ENCODE measurements around the gene MCHR2. TPM values are rescaled to one million over a fixed set of nuclear protein-coding genes. Genes with fewer than 3 reads are reported as not detected.

The MCHR2 gene
- total and polyA plus RNA-seq, 2 donors (not counting 3 experiments of a cell fraction or from before 2014, with no cell fraction given) = not detected

DNA sequence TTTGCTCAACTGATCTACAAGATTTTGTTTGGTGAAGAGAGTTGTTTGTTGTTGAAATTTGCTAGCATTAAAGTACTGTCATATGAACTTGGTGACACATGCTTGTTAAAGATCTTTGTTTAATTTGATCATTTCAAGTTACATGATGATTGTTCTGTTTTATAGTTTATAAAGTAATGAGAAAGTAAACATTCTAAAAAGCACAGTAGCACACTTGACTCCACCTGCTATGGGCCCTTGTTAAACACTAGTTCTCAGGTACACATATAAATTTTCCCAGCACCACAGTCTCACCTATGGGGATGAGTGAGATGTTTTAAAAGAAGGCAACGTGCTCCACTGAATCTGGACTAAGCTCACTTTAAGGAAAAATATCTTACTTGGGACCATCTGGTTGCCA is 14.1 kb downstream of the MCHR2 start:
- POLR2A ChIA-PET = no interaction called here
- no peak for TF ChIP-seq MYC (IDR thresholded peaks at IDR 0.05; ENCODE audit: low read depth, low read length)
- TF ChIP-seq JUN (IDR thresholded peaks at IDR 0.05; ENCODE audit: borderline replicate concordance, insufficient read depth, insufficient read length, low read depth) = no peak
- TF ChIP-seq POLR2A (IDR thresholded peaks at IDR 0.05; ENCODE audit: low read depth, low read length) = no peak
- TF ChIP-seq FOS (IDR thresholded peaks at IDR 0.05; ENCODE audit: borderline replicate concordance, insufficient read depth, low read length) = no peak
- intact Hi-C loops (cut with micrococcal nuclease) = no loop called here

GRCh38 chr6:99967052-99967451 is 27.0 kb downstream of the MCHR2 start:
- Histone ChIP-seq H3K79me2 (ENCODE audit: control insufficient read depth, insufficient read depth, low read length) (no peaks in the 10 kb centered on the region), H4K20me1 (replicated peaks; ENCODE audit: control insufficient read depth, extremely low read depth, insufficient read depth, low read length) (no peaks in the 10 kb centered on the region), H3K4me3 (replicated peaks in 1 of 3; ENCODE audit: insufficient read depth in 1 of 3, low read depth in 1 of 3, low read length in 3 of 3) (no peak overlapping the region), H3K27ac (ENCODE audit: insufficient read depth, low read depth, low read length) (no peak overlapping the region), H3K9me1 (replicated peaks; ENCODE audit: control insufficient read depth, extremely low read depth, insufficient read depth, low read length) (no peaks in the 10 kb centered on the region), H2AFZ (ENCODE audit: low read depth, low read length) (no peak overlapping the region), H3K9me3 (replicated peaks; ENCODE audit: control insufficient read depth, insufficient read depth, low read length) (no peaks in the 10 kb centered on the region), H3K9ac (replicated peaks; ENCODE audit: extremely low read depth, insufficient read depth, low read length) (no peak overlapping the region), H3K4me2 (ENCODE audit: insufficient read depth, low read length) (no peak overlapping the region), H3K36me3 (ENCODE audit: control insufficient read depth in 2 of 2, extremely low read depth in 1 of 2, insufficient read depth in 2 of 2, low read length in 2 of 2) (no peaks in the 10 kb centered on the region), H3K27me3 (ENCODE audit: control insufficient read depth in 2 of 2, insufficient read depth in 2 of 2, low read length in 2 of 2) (no peaks in the 10 kb centered on the region), H3K4me1 (ENCODE audit: control insufficient read depth, extremely low read depth, insufficient read depth, low read length) (no peaks in the 10 kb centered on the region)
- ChIA-PET POLR2A (no interaction called here), CTCF (no interaction called here)
- no peak for DNase-seq (ENCODE audit: low read depth, low spot score)
- dilution Hi-C loops (cut with MboI; ENCODE audit: extremely low pct_ligation_motif_present, low sequenced_read_pairs) (no loop called here), intact Hi-C loops (cut with micrococcal nuclease) (no loop called here)
- TF ChIP-seq POLR2A (IDR thresholded peaks at IDR 0.05; ENCODE audit: low read depth, low read length) (no peak), POLR2AphosphoS5 (IDR thresholded peaks at IDR 0.05; ENCODE audit: insufficient read depth, low read depth, low read length) (no peak), MAX (IDR thresholded peaks at IDR 0.05; ENCODE audit: insufficient read depth, insufficient read length) (no peak), FOS (IDR thresholded peaks at IDR 0.05; ENCODE audit: borderline replicate concordance, insufficient read depth, low read length) (no peak), GATA2 (IDR thresholded peaks at IDR 0.05; ENCODE audit: insufficient read depth, insufficient read length, low read depth, low read length) (no peak), EZH2 (IDR thresholded peaks at IDR 0.05; ENCODE audit: borderline replicate concordance, low read depth, low read length, severe bottlenecking) (no peak), JUN (IDR thresholded peaks at IDR 0.05; ENCODE audit: borderline replicate concordance, insufficient read depth, insufficient read length, low read depth) (no peak), MYC (IDR thresholded peaks at IDR 0.05; ENCODE audit: low read depth, low read length) (no peak)
- TF ChIP-seq, protein P1, sequence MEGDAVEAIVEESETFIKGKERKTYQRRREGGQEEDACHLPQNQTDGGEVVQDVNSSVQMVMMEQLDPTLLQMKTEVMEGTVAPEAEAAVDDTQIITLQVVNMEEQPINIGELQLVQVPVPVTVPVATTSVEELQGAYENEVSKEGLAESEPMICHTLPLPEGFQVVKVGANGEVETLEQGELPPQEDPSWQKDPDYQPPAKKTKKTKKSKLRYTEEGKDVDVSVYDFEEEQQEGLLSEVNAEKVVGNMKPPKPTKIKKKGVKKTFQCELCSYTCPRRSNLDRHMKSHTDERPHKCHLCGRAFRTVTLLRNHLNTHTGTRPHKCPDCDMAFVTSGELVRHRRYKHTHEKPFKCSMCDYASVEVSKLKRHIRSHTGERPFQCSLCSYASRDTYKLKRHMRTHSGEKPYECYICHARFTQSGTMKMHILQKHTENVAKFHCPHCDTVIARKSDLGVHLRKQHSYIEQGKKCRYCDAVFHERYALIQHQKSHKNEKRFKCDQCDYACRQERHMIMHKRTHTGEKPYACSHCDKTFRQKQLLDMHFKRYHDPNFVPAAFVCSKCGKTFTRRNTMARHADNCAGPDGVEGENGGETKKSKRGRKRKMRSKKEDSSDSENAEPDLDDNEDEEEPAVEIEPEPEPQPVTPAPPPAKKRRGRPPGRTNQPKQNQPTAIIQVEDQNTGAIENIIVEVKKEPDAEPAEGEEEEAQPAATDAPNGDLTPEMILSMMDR (IDR thresholded peaks at IDR 0.05; ENCODE audit: extremely low read depth in 1 of 2, insufficient read depth in 1 of 2, low read depth in 1 of 2, low read length in 2 of 2) = no peak
- BruUV-seq (replicated peaks) = no TSS peak
- no peak for FAIRE-seq

More for the DNA sequence above, 14.1 kb downstream of the MCHR2 start:
- no TSS peak for BruUV-seq (replicated peaks)
- Histone ChIP-seq H3K9me3 (replicated peaks; ENCODE audit: control insufficient read depth, insufficient read depth, low read length) (no peaks in the 10 kb centered on the region), H3K79me2 (ENCODE audit: control insufficient read depth, insufficient read depth, low read length) (no peaks in the 10 kb centered on the region), H3K9me1 (replicated peaks; ENCODE audit: control insufficient read depth, extremely low read depth, insufficient read depth, low read length) (no peaks in the 10 kb centered on the region), H3K36me3 (ENCODE audit: control insufficient read depth in 2 of 2, extremely low read depth in 1 of 2, insufficient read depth in 2 of 2, low read length in 2 of 2) (no peaks in the 10 kb centered on the region), H2AFZ (ENCODE audit: low read depth, low read length) (no peak overlapping the region), H3K4me2 (ENCODE audit: insufficient read depth, low read length) (no peak overlapping the region), H3K27me3 (ENCODE audit: control insufficient read depth in 2 of 2, insufficient read depth in 2 of 2, low read length in 2 of 2) (no peaks in the 10 kb centered on the region), H3K27ac (ENCODE audit: insufficient read depth, low read depth, low read length) (no peak overlapping the region), H3K4me1 (ENCODE audit: control insufficient read depth, extremely low read depth, insufficient read depth, low read length) (no peaks in the 10 kb centered on the region), H3K4me3 (replicated peaks in 1 of 3; ENCODE audit: insufficient read depth in 1 of 3, low read depth in 1 of 3, low read length in 3 of 3) (no peak overlapping the region), H3K9ac (replicated peaks; ENCODE audit: extremely low read depth, insufficient read depth, low read length) (no peak overlapping the region), H4K20me1 (replicated peaks; ENCODE audit: control insufficient read depth, extremely low read depth, insufficient read depth, low read length) (no peaks in the 10 kb centered on the region)
- DNase-seq (ENCODE audit: low read depth, low spot score) = no peak
- no peak for FAIRE-seq
- CTCF ChIA-PET = interaction anchor here (1.3 kb wide), 1 partner anchor 22 kb away, joined by 4 read pairs; no protein-coding TSS in a partner anchor
- dilution Hi-C loops (cut with MboI; ENCODE audit: extremely low pct_ligation_motif_present, low sequenced_read_pairs) = no loop called here

All from endothelial cell of umbilical vein (primary cell).